WTC11 (cell line): ENCODE results near the gene RPTOR.

Source experiments
- ARID4B ChIP-seq: sonication (generic); formaldehyde crosslinking; IDR thresholded peaks from 2 replicates; pipeline ENCODE4 v1.8.0; 2023; ENCODE audit warnings: missing genetic modification reagents, mild to moderate bottlenecking, borderline replicate concordance
- ATF2 ChIP-seq: sonication (generic); formaldehyde crosslinking; IDR thresholded peaks from 2 replicates; pipeline ENCODE4 v1.8.1; 2022; ENCODE audit warnings: low read depth, missing genetic modification reagents, borderline replicate concordance
- ATF6 ChIP-seq: sonication (generic); formaldehyde crosslinking; IDR thresholded peaks from 2 replicates; pipeline ENCODE4 v1.8.1; 2023; ENCODE audit warnings: mild to moderate bottlenecking, missing genetic modification reagents
- CTCF ChIP-seq: fragments of 200-600 bp; IDR thresholded peaks from 2 replicates; pipeline ENCODE4 v1.8.0; 2022; ENCODE audit warnings: antibody characterized with exemption
- ELF4 ChIP-seq: sonication (generic); formaldehyde crosslinking; IDR thresholded peaks from 2 replicates; pipeline ENCODE4 v1.8.1; 2022; ENCODE audit warnings: low read depth, mild to moderate bottlenecking, moderate library complexity, missing genetic modification reagents
- FOXJ3 ChIP-seq: sonication (generic); formaldehyde crosslinking; IDR thresholded peaks from 2 replicates; pipeline ENCODE4 v1.9.0; 2021; ENCODE audit warnings: missing genetic modification reagents, mild to moderate bottlenecking, borderline replicate concordance
- MAX ChIP-seq: sonication (generic); formaldehyde crosslinking; IDR thresholded peaks from 2 replicates; pipeline ENCODE4 v1.8.0; 2022; ENCODE audit warnings: mild to moderate bottlenecking, missing genetic modification reagents
- MLX ChIP-seq: sonication (generic); formaldehyde crosslinking; IDR thresholded peaks from 2 replicates; pipeline ENCODE4 v1.8.1; 2023; ENCODE audit warnings: mild to moderate bottlenecking, missing genetic modification reagents, moderate library complexity
- NR1H2 ChIP-seq: sonication (generic); formaldehyde crosslinking; IDR thresholded peaks from 2 replicates; pipeline ENCODE4 v1.9.0; 2021; ENCODE audit warnings: mild to moderate bottlenecking, moderate library complexity, missing genetic modification reagents
- STAT6 ChIP-seq: sonication (generic); formaldehyde crosslinking; conservative IDR thresholded peaks from 2 replicates; pipeline ENCODE4 v1.8.1; 2023; ENCODE audit warnings: mild to moderate bottlenecking, low read depth, missing genetic modification reagents, moderate library complexity
- TEAD4 ChIP-seq: sonication (generic); formaldehyde crosslinking; IDR thresholded peaks from 2 replicates; pipeline ENCODE4 v1.8.0; 2022; ENCODE audit warnings: mild to moderate bottlenecking, missing genetic modification reagents
- ZNF425 ChIP-seq: fragments of 250-450 bp; sonication (Bioruptor Pico); conservative IDR thresholded peaks from 2 replicates; pipeline ENCODE4 v1.9.0; 2021; ENCODE audit warnings: mild to moderate bottlenecking

- TF ChIP-seq CTCF (no peak), TEAD4 (CRISPR knock-in tag) (no peak), MLX (CRISPR knock-in tag) (no peak), ATF6 (no peak), MAX (CRISPR knock-in tag) (no peak), ZNF425 (CRISPR knock-in tag) (no peak), NR1H2 (CRISPR knock-in tag) (no peak), ATF2 (CRISPR knock-in tag) (no peak), ARID4B (CRISPR knock-in tag) (no peak), ELF4 (CRISPR knock-in tag) (no peak), FOXJ3 (CRISPR knock-in tag) (no peak), STAT6 (CRISPR knock-in tag) (no peak)
These were observed 19.9 kb downstream of the RPTOR start for GRCh38 chr17:80564545-80564944.
